ENCODE results near the gene LYRM4.

LYRM4 gene

GRCh38 chr6:5205877-5206850 lies 54.6 kb downstream of the LYRM4 start:
- DNase-seq (ENCODE audit: low spot score), result peak; percentile 96

GRCh38 chr6:5205035-5205507 lies 55.7 kb downstream of the LYRM4 start:
- peak; percentile 61 for DNase-seq (ENCODE audit: low spot score)

GRCh38 chr6:5204376-5204775 lies 56.4 kb downstream of the LYRM4 start:
- no peak for DNase-seq (ENCODE audit: low spot score)

GRCh38 chr6:5203546-5203945 lies 57.2 kb downstream of the LYRM4 start:
- no peak for DNase-seq (ENCODE audit: low spot score)

- DNase-seq (ENCODE audit: low spot score), result no peak
These were observed 57.8 kb downstream of the LYRM4 start for GRCh38 chr6:5202941-5203340.

- DNase-seq (ENCODE audit: low spot score), result no peak
These were observed 58.5 kb downstream of the LYRM4 start for GRCh38 chr6:5202206-5202605.

GRCh38 chr6:5201271-5201670 lies 59.5 kb downstream of the LYRM4 start:
- DNase-seq (ENCODE audit: low spot score), result no peak

GRCh38 chr6:5199702-5200101 lies 61.0 kb downstream of the LYRM4 start:
- no peak for DNase-seq (ENCODE audit: low spot score)

- no peak for DNase-seq (ENCODE audit: low spot score)
These were observed 61.5 kb downstream of the LYRM4 start for GRCh38 chr6:5199283-5199682.

GRCh38 chr6:5197084-5197483 lies 63.7 kb downstream of the LYRM4 start:
- no peak for DNase-seq (ENCODE audit: low spot score)

GRCh38 chr6:5192135-5192794 lies 68.5 kb downstream of the LYRM4 start:
- no peak for DNase-seq (ENCODE audit: low spot score)

GRCh38 chr6:5191722-5192121 lies 69.0 kb downstream of the LYRM4 start:
- no peak for DNase-seq (ENCODE audit: low spot score)

- no peak for DNase-seq (ENCODE audit: low spot score)
These were observed 69.5 kb downstream of the LYRM4 start for GRCh38 chr6:5191222-5191621.

GRCh38 chr6:5190507-5190906 lies 70.2 kb downstream of the LYRM4 start:
- no peak for DNase-seq (ENCODE audit: low spot score)

GRCh38 chr6:5188646-5189045 lies 72.1 kb downstream of the LYRM4 start:
- no peak for DNase-seq (ENCODE audit: low spot score)

GRCh38 chr6:5184878-5185277 lies 75.9 kb downstream of the LYRM4 start:
- DNase-seq (ENCODE audit: low spot score), result no peak

- no peak for DNase-seq (ENCODE audit: low spot score)
These were observed 76.5 kb downstream of the LYRM4 start for GRCh38 chr6:5184218-5184617.

- DNase-seq (ENCODE audit: low spot score), result no peak
These were observed 79.0 kb downstream of the LYRM4 start for GRCh38 chr6:5181510-5182317.

- DNase-seq (ENCODE audit: low spot score), result no peak
These were observed 80.1 kb downstream of the LYRM4 start for GRCh38 chr6:5180636-5181035.

GRCh38 chr6:5179917-5180316 lies 80.8 kb downstream of the LYRM4 start:
- no peak for DNase-seq (ENCODE audit: low spot score)

- no peak for DNase-seq (ENCODE audit: low spot score)
These were observed 81.9 kb downstream of the LYRM4 start for GRCh38 chr6:5178806-5179205.

GRCh38 chr6:5175635-5176034 lies 85.1 kb downstream of the LYRM4 start:
- DNase-seq (ENCODE audit: low spot score), result no peak
